ENCODE measurements around the gene HOXC10.

The HOXC10 gene

DNA sequence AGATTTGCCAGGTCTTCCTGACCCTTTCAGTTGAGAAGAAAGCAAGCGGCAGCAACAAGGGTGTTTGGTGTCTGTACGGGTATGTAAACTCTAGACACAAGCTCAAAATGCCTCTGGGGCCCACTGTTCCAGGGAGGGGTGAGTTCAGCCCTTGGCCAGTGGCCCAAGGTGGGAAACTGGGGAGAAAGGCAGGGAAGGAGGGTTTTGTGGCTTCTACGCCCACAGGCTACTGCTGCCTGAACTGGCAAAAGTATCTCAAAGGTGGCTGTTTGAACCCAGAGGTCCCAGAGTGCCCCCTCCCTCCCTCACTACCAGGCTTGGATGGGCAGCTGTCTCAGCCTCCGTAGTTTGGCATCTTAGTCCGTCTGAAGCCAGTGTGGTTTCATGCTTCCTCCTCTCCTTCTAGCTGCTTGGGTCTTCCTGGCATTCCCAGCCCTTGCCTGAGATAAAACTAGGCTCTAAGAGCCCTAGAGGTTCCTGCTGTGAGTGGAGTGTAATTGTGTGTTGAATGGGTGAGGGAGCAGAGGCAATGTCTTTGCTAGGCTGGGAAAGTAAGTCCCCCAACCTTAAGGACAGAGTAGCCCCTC lies 53.4 kb downstream of the HOXC10 start:
- Histone ChIP-seq H2AFZ (ENCODE audit: low read depth) (no peak overlapping the region), H3K27me3 (ENCODE audit: insufficient read depth, low read depth) (peaks cover 98% of the 10 kb centered on the region), H3K4me2 (no peak overlapping the region), H3K79me2 (ENCODE audit: insufficient read depth, low read depth) (no peaks in the 10 kb centered on the region), H3K4me3 (IDR thresholded peaks at IDR 0.05; ENCODE audit: insufficient read depth, low read depth, low read length) (no peak overlapping the region), H3K36me3 (ENCODE audit: insufficient read depth) (no peaks in the 10 kb centered on the region), H3K4me1 (ENCODE audit: low read depth, poor library complexity, severe bottlenecking) (no peaks in the 10 kb centered on the region), H3K27ac (no peak overlapping the region), H3K9ac (no peak overlapping the region), H4K20me1 (ENCODE audit: insufficient read depth) (no peaks in the 10 kb centered on the region)
- TF ChIP-seq, protein P1, sequence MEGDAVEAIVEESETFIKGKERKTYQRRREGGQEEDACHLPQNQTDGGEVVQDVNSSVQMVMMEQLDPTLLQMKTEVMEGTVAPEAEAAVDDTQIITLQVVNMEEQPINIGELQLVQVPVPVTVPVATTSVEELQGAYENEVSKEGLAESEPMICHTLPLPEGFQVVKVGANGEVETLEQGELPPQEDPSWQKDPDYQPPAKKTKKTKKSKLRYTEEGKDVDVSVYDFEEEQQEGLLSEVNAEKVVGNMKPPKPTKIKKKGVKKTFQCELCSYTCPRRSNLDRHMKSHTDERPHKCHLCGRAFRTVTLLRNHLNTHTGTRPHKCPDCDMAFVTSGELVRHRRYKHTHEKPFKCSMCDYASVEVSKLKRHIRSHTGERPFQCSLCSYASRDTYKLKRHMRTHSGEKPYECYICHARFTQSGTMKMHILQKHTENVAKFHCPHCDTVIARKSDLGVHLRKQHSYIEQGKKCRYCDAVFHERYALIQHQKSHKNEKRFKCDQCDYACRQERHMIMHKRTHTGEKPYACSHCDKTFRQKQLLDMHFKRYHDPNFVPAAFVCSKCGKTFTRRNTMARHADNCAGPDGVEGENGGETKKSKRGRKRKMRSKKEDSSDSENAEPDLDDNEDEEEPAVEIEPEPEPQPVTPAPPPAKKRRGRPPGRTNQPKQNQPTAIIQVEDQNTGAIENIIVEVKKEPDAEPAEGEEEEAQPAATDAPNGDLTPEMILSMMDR (conservative IDR thresholded peaks at IDR 0.05; ENCODE audit: low read depth, low read length): no peak

DNA sequence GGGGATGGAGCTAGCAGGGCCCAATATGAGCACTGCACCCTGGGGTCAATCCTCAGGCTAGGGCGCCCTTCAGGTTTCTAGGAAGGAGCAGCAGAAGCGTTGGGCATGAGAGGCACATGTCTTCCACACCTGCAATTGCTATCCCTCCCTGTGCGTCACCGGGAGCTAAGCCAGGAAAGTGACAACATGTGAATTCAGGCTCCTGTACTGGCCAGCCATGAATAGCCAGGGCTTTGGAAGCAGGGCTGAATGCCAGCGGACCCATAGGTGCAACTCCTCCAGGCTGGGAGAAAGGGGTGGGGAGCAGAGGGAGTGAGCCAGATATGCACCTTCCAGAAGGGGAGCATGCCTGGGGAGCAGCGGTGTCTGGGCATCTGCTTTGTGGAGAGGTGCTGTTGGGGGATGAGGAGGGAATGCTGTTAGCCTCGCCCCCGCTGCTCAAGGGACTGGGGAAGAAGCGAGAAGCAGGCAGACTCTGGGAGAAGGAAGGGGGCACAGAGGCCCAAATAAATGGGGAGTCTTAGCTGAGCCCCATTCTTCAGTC lies 54.0 kb downstream of the HOXC10 start:
- Histone ChIP-seq H4K20me1 (ENCODE audit: insufficient read depth) (no peaks in the 10 kb centered on the region), H3K4me2 (no peak overlapping the region), H3K9ac (no peak overlapping the region), H3K27ac (no peak overlapping the region), H3K36me3 (ENCODE audit: insufficient read depth) (no peaks in the 10 kb centered on the region), H3K27me3 (ENCODE audit: insufficient read depth, low read depth) (peaks cover 99% of the 10 kb centered on the region), H3K79me2 (ENCODE audit: insufficient read depth, low read depth) (no peaks in the 10 kb centered on the region), H3K4me3 (IDR thresholded peaks at IDR 0.05; ENCODE audit: insufficient read depth, low read depth, low read length) (no peak overlapping the region), H2AFZ (ENCODE audit: low read depth) (no peak overlapping the region), H3K4me1 (ENCODE audit: low read depth, poor library complexity, severe bottlenecking) (no peaks in the 10 kb centered on the region)
- TF ChIP-seq, protein P1 (conservative IDR thresholded peaks at IDR 0.05; ENCODE audit: low read depth, low read length): no peak

DNA sequence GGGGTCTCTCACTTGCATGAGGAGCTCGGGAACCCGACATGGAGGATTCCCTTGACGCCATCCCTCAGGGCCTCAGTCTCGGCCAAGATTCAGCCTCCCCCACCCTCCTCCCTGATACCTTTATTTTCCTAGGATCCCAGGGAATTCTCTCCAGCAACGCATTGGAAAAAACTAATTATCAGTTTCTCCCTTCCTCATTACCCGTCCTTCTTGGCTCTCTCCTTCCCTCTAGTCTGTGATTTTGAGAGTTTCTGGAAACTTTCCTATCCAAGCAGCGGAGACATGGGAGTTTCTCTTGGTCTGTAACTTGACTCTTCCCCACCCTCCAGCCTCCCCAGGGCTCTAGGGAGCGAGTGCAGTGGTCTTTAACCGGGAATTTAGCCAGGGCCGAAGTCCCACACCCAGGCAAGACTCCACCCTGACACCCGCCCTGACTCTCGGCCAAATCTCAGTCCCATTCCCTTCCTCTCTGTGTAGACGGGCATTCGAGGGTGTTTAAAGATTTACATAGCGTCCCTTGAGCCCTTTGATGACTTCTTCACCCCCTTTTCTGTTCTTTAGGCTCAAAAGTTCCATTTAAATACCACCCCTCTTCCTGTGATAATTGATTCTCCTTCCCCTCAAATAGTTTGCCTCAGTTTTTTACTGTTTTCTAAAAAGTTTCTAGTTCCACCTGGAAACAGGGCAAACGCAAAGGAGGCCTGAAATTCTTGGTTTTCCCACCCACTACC lies 54.6 kb downstream of the HOXC10 start:
- Histone ChIP-seq H3K27me3 (ENCODE audit: insufficient read depth, low read depth) (peaks cover 98% of the 10 kb centered on the region), H3K36me3 (ENCODE audit: insufficient read depth) (no peaks in the 10 kb centered on the region), H3K9ac (no peak overlapping the region), H3K4me3 (IDR thresholded peaks at IDR 0.05; ENCODE audit: insufficient read depth, low read depth, low read length) (no peak overlapping the region), H3K4me1 (ENCODE audit: low read depth, poor library complexity, severe bottlenecking) (no peaks in the 10 kb centered on the region), H3K27ac (no peak overlapping the region), H3K79me2 (ENCODE audit: insufficient read depth, low read depth) (no peaks in the 10 kb centered on the region), H4K20me1 (ENCODE audit: insufficient read depth) (no peaks in the 10 kb centered on the region), H3K4me2 (no peak overlapping the region), H2AFZ (ENCODE audit: low read depth) (no peak overlapping the region)
- TF ChIP-seq, protein P1 (conservative IDR thresholded peaks at IDR 0.05; ENCODE audit: low read depth, low read length): no peak

All from KMS-11 (cell line).